ENCODE results near the gene ERC1.
"Not testable (repeated sequence)": the region's sequence is repeated elsewhere in the genome, so short reads cannot be mapped to it uniquely, and the experiment has no call there.

ERC1 gene

DNA sequence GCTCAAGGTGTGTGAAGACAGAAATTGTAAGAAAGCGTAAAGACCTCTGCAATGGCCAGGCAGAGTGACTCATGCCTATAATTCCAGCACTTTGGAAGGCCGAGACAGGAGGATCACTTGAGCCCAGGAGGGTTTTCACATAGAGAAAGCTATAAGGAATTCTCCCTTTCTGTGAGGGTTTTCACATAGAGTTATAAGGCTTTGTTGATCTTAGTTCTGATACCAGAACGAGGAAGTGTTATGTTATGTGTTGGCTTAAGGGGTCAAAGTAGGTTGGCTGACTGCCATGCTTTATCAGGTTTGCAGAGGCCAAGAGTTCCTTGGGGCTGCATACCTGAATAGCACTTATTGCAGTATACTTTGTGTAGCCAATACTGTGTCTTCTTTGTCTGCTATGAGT, 139.1 kb downstream of the ERC1 start:
- DNase-seq (ENCODE audit: low read depth): no peak

DNA sequence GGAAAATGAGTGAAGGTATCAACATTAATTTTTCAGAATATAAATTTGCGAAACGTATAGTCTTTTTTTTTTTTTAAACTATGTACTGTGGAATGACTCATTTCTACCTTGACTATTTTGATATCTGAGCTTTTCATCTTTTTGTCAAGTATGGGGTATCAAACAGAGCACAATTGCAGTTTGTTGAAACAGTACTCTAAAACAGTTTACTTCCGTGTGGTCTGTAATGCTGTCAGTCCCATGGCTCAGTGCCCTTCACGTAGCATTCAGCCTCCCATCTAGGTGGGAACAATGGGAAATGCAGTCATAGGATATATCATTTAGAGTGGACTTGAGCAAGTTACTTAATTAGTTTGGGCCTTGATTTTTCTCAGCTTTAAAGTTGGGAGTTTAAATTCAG, 139.5 kb downstream of the ERC1 start:
- DNase-seq (ENCODE audit: low read depth): no peak

DNA sequence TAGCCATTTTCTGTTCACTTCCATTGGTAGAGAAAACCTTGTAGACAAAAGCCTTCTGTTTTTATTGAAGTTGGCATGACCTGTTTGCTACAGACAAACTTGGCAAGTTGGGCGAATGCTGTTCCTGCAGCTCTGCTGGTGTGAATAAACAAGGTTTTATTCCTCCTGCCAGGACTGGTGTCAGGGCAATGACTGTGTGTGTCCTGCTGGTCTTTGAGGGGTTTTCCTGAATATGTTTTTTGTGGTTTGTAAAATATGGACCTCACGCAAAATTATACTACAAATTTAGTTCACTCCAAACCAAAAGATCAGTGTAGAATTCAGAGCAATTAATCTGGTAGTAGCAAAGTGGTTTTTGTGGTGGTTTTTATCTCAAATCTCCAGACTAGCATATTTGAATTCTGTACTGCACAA, 140.8 kb downstream of the ERC1 start:
- DNase-seq (ENCODE audit: low read depth): no peak

DNA sequence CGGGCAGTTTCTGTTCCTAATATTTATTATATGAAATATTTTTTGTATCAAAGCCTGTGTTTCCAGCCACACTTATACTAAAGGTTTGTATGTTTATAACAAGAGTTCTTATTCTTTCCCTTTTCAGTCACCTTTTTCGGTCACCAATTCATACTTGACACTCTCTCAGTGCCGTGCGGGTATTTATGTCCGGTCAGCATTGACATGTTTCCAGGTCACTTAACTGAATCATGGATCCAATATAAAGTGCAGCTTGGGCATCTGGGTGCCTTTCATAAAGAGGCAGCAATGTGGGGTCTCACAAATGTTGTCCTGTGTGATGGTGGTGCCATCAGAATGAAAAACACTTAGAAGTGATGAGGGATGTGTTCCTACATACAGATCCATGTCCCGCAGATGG, 141.3 kb downstream of the ERC1 start:
- DNase-seq (ENCODE audit: low read depth): no peak

DNA sequence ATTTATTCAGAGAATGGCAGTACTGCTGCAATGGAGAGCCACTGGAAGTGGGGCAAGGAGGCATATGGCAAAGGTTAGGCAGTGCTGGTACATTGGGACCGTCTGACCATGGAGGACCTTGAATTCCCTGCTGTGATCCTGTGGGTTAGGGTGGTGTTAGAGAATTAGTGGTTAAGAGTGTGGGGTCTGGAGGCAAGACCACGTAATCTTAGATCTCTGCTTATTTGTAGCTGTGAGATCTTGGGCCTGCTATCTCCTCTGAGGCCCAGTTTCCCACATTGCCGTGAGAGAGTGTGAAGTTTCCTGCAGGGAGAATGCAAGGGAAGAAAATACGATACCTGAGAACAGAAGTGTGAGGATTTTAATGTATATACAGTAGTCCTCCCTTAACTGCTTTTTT, 147.7 kb downstream of the ERC1 start:
- no peak for DNase-seq (ENCODE audit: low read depth)

DNA sequence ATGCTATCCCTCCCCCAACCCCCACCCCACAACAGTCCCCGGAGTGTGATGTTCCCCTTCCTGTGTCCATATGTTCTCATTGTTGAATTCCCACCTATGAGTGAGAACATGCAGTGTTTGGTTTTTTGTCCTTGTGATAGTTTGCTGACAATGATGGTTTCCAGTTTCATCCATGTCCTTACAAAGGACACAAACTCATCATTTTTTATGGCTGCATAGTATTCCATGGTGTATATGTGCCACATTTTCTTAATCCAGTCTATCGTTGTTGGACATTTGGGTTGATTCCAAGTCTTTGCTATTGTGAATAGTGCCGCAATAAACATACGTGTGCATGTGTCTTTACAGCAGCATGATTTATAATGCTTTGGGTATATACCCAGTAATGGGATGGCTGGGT, 155.7 kb downstream of the ERC1 start:
- DNase-seq (ENCODE audit: low read depth): not testable (repeated sequence)

DNA sequence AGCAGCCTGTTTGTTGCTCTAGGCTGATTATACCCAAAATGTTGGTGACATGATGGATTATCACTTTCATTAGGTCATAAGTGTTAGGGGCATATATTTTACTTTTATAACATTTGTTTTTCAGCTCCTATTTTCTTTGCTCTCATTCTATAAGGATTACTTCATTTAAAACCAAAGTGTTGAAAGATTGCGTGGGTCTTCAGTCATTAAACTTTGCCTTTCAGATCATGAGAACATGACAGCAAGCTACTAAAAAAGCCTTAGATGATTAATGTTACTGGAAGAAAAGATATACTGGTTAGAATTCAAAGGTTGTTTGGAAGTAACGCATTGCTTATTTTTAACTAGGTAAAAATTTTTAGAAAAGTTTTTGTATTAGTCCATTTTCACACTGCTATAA, 156.8 kb downstream of the ERC1 start:
- no peak for DNase-seq (ENCODE audit: low read depth)

DNA sequence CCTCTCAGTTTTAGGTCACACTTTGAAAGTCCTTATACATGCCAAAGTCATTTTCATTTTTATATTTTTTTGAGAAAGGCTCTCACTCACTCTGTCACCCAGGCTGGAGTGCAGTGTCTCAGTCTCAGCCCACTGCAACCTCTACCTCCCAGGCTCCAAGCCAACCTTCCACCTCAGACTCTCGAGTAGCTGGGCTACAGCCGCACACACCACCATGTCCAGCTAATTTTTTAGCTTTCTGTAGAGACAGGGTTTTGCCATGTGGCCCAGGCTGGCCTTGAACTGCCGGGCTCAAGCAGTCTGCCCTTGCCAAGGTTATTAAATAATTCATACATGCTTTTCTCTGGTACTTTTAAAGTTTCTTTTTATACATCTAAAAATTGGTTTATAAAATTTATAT, 166.0 kb downstream of the ERC1 start:
- DNase-seq (ENCODE audit: low read depth): no peak

DNA sequence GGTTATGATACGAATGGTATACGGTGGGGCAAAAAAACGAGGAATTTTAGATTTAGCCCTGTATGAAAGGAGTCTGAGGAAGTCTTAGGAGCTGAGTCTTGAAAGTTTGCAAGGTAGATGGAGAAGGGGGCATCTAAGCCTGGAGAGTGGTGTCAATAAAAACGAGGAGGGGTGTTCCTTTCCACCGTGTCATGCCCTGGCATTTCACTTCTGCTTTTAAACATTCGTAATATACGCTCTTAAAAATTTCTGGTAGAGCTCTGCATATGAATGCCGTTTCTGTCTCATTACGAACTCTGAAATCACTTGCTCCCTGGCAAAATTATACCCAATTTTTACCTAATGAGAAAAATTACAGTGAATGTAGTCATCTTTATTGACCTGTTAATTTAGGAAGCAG, 170.2 kb downstream of the ERC1 start:
- no peak for DNase-seq (ENCODE audit: low read depth)

DNA sequence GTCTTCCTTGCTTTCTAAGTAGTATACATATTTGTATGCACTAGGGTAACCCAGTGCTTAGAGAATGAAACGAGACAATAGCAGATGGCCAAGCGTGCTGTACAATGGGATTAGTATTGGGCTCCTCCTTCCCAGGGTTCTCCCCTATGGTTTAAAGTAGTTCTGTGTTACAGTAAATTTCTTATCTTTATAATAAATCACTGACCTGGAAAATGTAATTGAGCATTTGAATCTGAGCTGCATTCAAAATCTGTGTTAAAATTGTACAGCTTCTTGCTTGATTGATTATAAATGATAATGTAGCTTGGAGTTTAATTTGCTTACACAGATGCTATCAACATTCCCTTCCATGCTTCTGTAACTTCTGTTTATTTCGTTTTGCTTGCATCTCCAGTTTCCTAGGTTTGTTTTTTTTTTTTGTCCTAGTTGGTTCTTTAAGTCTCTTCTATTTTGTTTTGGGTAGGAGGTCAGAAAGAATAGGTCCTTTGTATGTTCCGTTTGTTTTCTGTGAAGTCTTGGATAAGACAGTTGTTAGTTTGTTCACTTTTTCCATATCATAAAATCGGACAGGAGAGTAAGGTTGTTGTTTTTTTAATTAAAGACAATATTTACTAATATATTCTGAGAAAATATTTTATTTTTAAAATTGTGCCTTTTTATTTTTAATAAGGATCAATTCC, 171.2 kb downstream of the ERC1 start:
- DNase-seq (ENCODE audit: low read depth): no peak

DNA sequence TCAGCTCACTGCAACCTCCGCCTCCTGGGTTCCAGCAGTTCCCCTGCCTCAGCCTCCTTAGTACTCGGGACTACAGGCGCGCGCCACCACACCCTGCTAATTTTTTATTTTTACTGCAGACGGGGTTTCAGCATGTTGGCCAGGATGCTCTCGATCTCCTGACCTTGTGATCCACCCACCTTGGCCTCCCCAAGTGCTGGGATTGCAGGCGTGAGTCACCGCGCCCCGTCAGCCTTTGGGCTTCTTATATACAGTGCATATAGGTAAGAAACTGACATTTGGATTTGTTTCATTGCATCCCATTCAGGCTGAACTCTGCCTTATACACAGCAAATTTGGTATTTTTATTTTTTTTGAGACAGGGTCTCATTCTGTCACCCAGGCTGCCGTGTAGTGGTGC, 176.8 kb downstream of the ERC1 start:
- DNase-seq (ENCODE audit: low read depth): no peak

DNA sequence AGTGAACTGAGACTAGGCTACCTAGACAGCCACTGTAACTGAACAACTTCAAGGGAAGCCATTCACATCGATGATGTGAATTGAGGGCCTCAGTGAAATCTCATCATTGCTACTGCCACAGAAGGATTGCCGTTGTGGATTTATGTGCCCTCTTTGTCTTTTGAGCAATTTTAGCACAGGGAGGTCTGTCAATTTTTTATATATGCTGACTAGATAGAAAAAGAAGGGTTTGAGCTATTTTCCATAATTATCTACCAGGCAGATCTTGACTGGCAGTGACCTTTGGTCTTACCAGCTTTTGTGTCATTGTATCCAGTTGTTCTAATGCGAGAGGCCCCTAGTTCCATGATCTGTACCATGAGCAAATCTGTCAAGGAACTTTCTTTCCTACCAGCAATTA, 179.4 kb downstream of the ERC1 start:
- no peak for DNase-seq (ENCODE audit: low read depth)

DNA sequence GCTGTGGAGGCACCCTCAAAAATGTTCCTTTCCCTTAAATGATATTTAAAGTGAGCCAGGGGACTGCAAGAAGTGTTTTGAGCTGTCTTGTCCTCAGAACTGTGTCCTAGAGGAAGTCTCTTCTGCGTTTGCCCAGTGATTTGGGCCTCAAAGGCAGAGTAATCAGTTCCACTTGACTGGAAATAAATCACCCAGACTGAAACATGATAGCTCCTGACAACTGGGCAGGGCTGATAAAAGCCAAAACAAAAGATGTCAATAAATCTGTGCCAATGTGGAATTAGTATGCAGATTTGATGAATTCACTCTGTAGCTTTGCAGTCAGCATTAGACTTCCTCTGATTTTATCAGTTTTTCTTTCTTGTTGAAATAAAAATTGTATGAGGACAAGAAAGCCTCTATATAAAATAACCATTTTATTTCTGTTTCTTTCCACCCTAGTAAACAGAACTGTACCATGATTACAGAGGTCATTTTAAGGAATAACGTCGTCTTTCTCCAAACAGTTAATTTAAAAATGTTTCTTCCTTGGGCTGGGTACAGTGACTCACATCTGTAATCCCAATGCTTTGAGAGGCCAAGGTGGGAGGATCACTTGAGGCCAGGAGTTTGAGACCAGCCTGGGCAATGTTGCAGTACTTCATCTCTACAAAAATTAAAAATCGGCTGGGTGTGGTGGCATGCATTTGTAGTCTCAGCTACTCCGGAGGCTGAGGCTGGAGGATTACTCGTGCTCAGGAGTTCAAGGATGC, 180.8 kb downstream of the ERC1 start:
- DNase-seq (ENCODE audit: low read depth): no peak

DNA sequence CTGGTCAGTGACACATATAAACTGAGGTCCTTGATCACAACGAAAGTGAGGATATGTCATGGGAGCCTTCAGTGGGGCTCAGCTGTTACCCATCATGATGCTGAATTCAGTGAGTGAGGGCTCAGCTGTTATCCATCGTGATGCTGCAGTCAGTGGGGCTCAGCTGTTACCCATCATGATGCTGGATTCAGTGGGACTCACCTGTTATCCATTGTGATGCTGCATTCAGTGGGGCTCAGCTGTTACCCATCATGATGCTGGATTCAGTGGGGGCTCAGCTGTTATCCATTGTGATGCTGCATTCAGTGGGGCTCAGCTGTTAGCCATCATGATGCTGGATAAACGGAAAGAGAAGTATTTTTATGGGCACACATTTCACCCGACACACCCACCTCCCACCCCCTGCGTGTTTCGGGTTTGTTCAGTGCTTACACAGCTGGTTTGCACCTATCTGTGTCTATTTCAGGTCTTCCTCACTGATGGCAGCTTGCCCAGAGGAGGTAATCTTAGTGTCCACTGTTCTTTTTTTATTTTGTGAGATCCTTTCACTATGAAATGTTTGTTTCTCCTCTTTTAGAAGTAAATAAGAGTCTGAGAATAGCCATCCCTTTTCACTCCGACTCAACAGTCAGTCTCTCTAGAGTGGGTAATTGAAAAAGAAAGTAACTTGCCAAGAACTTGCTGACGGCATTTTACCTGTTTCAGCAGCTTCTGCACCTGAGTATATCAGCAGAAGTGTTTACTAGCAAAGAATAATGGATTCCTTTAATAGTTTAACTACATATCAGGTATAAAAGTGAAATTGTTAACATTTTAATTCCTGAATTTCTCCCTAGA, 183.0 kb downstream of the ERC1 start:
- DNase-seq (ENCODE audit: low read depth): no peak

DNA sequence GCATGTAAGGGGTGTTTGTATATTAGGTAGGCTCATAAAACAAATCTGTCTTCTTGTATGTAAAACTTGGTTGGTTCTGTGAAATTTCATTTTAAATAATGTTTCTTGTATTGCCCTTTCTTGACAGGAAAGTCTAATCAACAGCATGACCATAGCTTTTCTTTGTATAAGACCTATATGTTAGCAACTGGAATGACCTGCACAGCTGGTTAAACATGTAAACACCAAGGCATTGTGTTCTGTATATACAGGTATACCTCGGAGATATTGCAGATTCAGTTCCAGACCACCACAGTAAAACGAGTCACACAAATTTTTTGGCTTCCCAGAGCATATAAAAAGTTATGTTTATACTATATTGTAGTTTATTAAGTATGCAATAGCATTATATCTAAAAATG, 183.6 kb downstream of the ERC1 start:
- no peak for DNase-seq (ENCODE audit: low read depth)

DNA sequence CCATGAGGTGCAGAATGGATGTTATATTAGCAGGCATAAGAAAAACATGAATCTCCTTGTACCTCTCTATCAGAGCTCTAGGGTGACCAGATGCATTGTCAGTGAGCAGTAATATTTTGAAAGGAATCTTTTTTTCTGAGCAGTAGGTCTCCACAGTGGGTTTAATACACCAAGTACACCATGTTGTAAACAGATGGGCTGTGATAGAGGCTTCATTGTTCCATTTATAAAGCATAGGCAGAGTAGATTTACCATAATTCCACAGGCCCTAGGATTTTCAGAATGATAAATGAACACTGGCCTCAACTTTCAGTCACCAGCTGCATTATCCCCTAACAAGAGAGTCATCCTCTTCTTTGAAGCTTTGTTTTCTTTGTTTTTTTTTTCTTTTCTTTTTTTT, 185.2 kb downstream of the ERC1 start:
- no peak for DNase-seq (ENCODE audit: low read depth)

DNA sequence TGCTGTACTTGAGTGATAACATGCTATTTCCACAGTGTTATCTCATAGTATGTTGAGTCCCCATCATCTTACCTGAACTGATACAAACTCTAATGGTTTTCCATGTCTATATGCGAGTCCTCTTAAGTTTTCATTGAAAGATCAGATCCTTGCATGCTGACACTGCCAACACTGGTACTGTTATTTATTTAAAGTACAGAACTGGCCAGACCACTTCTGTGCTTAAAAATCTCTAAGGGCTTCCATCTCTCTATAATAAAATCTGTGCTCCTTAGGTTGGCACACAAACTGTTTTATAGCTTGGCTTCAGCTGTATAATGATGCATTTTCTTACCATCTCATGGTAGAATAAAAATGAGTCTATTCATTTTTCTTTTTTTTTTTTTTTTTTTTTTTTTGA, 188.1 kb downstream of the ERC1 start:
- DNase-seq (ENCODE audit: low read depth): no peak

DNA sequence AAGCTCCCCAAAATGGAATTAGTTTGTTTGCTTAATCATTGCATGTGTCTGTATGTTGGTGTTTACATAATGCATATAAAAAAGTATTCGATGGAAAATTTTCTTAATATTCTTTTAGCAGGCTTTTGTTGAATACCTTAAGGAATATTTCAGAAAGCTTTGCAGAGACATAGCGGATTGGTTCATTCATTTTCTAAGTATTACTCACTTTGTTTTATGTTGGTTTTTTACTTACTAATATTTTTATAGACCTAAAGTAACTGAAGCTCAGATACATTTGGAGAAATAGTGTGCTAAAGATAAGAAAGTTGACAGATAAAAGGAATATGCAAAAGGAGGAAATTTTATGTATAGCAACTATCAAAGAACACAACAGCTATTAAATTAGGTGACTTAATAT, 191.0 kb downstream of the ERC1 start:
- DNase-seq (ENCODE audit: low read depth): no peak

DNA sequence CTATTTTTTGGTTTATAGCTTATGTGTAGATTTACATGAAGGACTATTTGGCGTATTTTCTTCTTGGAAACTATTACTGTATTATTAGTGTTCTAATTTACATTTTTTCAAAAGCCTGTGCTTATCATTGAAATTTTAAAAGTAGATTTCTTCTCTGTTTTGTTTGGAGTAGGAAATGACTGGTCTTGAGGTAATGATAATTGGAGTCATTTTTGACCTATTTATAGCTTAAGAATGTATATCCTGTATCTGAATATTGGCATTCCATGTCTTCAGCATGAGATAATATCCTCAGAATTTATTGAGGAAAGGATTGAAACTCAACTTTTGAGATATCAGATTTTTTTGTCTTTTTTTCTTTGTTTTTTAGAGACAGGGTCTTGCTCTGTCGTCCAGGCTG, 193.4 kb downstream of the ERC1 start:
- no peak for DNase-seq (ENCODE audit: low read depth)

DNA sequence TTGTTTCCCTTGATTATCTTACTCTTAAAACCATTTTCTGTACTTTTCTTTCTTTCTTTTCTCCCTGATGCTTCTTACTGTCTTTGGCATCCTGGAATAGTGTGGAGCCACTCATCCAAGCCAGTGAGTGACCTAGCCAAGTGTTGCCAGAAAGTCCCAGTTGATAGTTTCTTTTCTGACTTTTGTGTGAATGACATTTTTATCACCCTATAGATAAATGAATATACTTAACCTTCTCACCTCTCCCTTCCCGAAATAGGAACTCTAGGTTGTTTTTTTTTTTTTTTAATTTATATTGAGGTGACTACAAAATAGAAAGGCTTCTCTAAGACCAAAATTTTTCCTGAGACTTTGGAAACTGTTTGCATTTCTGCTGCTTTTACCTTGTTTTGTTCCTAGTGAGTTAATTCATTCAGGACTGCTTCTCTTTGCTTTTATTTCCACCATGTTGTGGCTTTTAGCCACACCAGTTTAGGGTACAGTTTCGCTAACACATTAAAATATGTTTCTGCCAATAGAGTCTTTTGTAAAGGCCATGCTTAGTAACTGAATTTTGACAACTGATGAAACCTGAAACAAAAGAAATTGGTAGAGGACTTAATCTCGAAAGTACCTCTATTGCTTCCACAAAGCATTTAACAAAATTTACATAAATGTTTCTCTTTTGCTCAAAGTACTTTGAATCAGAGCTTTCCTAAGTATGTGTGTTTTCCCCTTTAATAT, 194.6 kb downstream of the ERC1 start:
- no peak for DNase-seq (ENCODE audit: low read depth)

DNA sequence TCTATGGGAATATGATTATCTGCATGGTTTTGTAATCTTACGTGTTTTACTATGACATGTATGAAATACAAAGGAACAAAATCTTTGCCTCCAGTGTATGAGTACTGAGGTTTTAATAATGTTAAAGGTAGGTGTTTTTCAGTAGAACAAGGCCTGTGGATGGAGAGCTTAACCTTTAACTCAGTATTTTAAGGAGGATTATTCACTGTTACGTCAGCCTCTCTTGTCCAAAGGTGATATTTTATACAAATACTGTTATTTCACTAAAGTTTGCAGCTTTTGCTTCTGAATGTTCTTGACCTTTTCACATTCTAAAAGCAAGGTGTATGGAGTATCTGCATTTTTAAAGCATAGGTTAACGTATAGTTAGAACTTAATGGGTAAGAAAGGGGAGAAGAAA, 195.3 kb downstream of the ERC1 start:
- DNase-seq (ENCODE audit: low read depth): no peak

DNA sequence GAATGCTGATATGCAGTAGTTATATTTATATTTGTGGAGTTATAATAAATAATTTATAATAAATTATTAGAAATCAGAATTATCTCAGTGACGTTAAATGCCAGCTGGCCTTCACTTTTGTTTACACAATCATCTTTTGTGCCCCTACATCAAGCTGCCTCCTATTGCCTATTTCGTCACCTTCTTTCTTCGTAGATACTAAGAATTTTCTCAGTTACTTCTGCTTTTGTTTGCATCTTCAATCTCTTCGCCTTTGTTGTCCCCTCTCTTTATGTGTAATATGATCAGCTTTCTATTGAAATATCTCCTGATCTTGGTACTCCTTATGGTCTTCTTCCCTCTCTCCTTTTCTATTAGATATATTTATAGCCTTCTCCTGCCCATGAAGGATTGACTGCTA, 197.0 kb downstream of the ERC1 start:
- DNase-seq (ENCODE audit: low read depth): no peak

Measured in stimulated activated CD8-positive, alpha-beta memory T cell treated with anti-CD3 and anti-CD28 coated beads, Interleukin-12 subunit alpha, Interleukin-12 subunit beta, amount 100 ng/mL, for 1 hour (primary cell).